A549 (cell line): ENCODE measurements around the gene EGLN2. TPM values are rescaled to one million over a fixed set of nuclear protein-coding genes. Genes with fewer than 3 reads are reported as not detected.
"Not testable (repeated sequence)": the region's sequence is repeated elsewhere in the genome, so short reads cannot be mapped to it uniquely, and the experiment has no call there.

ENCODE experiments used
- ATAC-seq, 2 experiments: fragments of 200-7000 bp in 1 of 2; fragments of >200 bp in 1 of 2; cut with Nextera tagmentation in 1 of 2; cut with Tn5 transposase in 1 of 2; 3 replicates each; pipeline versions ENCODE4 v1.8.0 to v1.9.1; 2018 to 2020; ENCODE audit warnings: mild to moderate bottlenecking in 1 of 2, moderate library complexity in 1 of 2
- CTCF ChIA-PET: fragments of 300-600 bp; sonication (Branson Sonifier 250); formaldehyde crosslinking; extraction: SDS; loops from one replicate; lab custom pipeline; 2021; ENCODE audit warnings: antibody characterized with exemption, inconsistent platforms; lab: Yijun Ruan, JAX
- POLR2A ChIA-PET: fragments of 350-600 bp; formaldehyde crosslinking; extraction: SDS; loops from one replicate; lab custom pipeline; 2021; ENCODE audit warnings: antibody characterized with exemption, inconsistent platforms; lab: Yijun Ruan, JAX
- DNase-seq, 2 experiments: peaks; one replicate each; pipeline versions ENCODE4 v3.0.0 to v3.0.0-alpha.2; 2011 to 2016; ENCODE audit warnings: low read depth in 1 of 2, low spot score in 1 of 2
- FAIRE-seq: peaks from 2 replicates; lab custom pipeline; 2011; peaks lifted over from hg19 to GRCh38; lab: Jason Lieb, UNC
- H3K27ac ChIP-seq, 2 experiments: fragments of >200 bp; sonication (Bioruptor Twin); formaldehyde crosslinking; 3 replicates each; pipeline ENCODE4 v1.5.1; 2016 to 2017
- H3K4me1 ChIP-seq: fragments of >200 bp; sonication (Bioruptor Twin); formaldehyde crosslinking; 3 replicates; pipeline ENCODE4 v1.6.1; 2016
- H3K4me2 ChIP-seq: fragments of >200 bp; sonication (Bioruptor Twin); formaldehyde crosslinking; 3 replicates; pipeline ENCODE4 v1.6.1; 2016
- H3K4me3 ChIP-seq: fragments of >200 bp; sonication (Bioruptor Twin); formaldehyde crosslinking; 3 replicates; pipeline ENCODE4 v1.5.1; 2016
- H3K9me3 ChIP-seq: fragments of >200 bp; sonication (Bioruptor Twin); formaldehyde crosslinking; 3 replicates; pipeline ENCODE4 v1.6.1; 2016
- CBX2 ChIP-seq: fragments of 200-600 bp; sonication (generic); IDR thresholded peaks from 2 replicates; pipeline ENCODE4 v1.6.1; 2016; ENCODE audit warnings: low read depth, mild to moderate bottlenecking, borderline replicate concordance
- CHD2 ChIP-seq: fragments of 150-350 bp; IDR thresholded peaks from 2 replicates; pipeline ENCODE4 v1.6.1; 2014; ENCODE audit warnings: low read length; ENCODE audit not compliant: partially characterized antibody
- CHD4 ChIP-seq: fragments of 200-600 bp; sonication (generic); IDR thresholded peaks from 2 replicates; pipeline ENCODE4 v1.6.1; 2016; ENCODE audit warnings: antibody characterized with exemption, mild to moderate bottlenecking, borderline replicate concordance
- E2F6 ChIP-seq: IDR thresholded peaks from 2 replicates; pipeline ENCODE4 v1.6.1; 2012; ENCODE audit warnings: low read depth, borderline replicate concordance
- FOXS1 ChIP-seq: fragments of 250-450 bp; sonication (Bioruptor Pico); IDR thresholded peaks from 2 replicates; pipeline ENCODE4 v1.5.0; 2020; ENCODE audit warnings: mild to moderate bottlenecking, moderate library complexity
- GATA3 ChIP-seq: IDR thresholded peaks from 2 replicates; pipeline ENCODE4 v1.6.1; 2012; ENCODE audit warnings: borderline replicate concordance
- HDAC2 ChIP-seq: fragments of 200-600 bp; sonication (generic); IDR thresholded peaks from 2 replicates; pipeline ENCODE4 v1.6.1; 2016
- HOXA7 ChIP-seq: fragments of 250-450 bp; sonication (Bioruptor Pico); IDR thresholded peaks from 2 replicates; pipeline ENCODE4 v1.5.0; 2020; ENCODE audit warnings: mild to moderate bottlenecking, moderate library complexity
- HOXB5 ChIP-seq: fragments of 250-450 bp; sonication (Bioruptor Pico); IDR thresholded peaks from 2 replicates; pipeline ENCODE4 v1.5.0; 2020; ENCODE audit warnings: mild to moderate bottlenecking, moderate library complexity
- KDM1A ChIP-seq: fragments of 200-600 bp; sonication (generic); IDR thresholded peaks from 2 replicates; pipeline ENCODE4 v1.6.1; 2016; ENCODE audit warnings: low read depth, mild to moderate bottlenecking
- KDM5A ChIP-seq: fragments of 200-600 bp; sonication (generic); IDR thresholded peaks from 2 replicates; pipeline ENCODE4 v1.6.1; 2016; ENCODE audit warnings: antibody characterized with exemption, mild to moderate bottlenecking
- MAFK ChIP-seq: fragments of 450-650 bp; IDR thresholded peaks from 2 replicates; pipeline ENCODE4 v1.6.1; 2014; ENCODE audit not compliant: partially characterized antibody
- MAX ChIP-seq: IDR thresholded peaks from 2 replicates; pipeline ENCODE4 v1.6.1; 2012
- MYC ChIP-seq: IDR thresholded peaks from 2 replicates; pipeline ENCODE4 v1.6.1; 2012; ENCODE audit warnings: mild to moderate bottlenecking, inconsistent platforms, low read length, improper control_type of control experiment, borderline replicate concordance
- PBX3 ChIP-seq: IDR thresholded peaks from 2 replicates; pipeline ENCODE4 v1.6.1; 2012
- POLR2A ChIP-seq: IDR thresholded peaks from 2 replicates; pipeline ENCODE4 v1.6.1; 2012; ENCODE audit warnings: mild to moderate bottlenecking, low read length
- RAD21 ChIP-seq, 2 experiments: fragments of >200 bp in 1 of 2; sonication (Bioruptor Twin) in 1 of 2; formaldehyde crosslinking in 1 of 2; IDR thresholded peaks in 1 of 2; conservative IDR thresholded peaks in 1 of 2; 2 replicates in 1 of 2; 3 replicates in 1 of 2; pipeline ENCODE4 v1.6.1; 2012 to 2018; ENCODE audit warnings: inconsistent platforms in 1 of 2
- RARB ChIP-seq: fragments of 250-450 bp; sonication (Bioruptor Pico); IDR thresholded peaks from 2 replicates; pipeline ENCODE4 v1.8.0; 2021; ENCODE audit warnings: mild to moderate bottlenecking, moderate library complexity
- RFX5 ChIP-seq: fragments of 450-650 bp; IDR thresholded peaks from 2 replicates; pipeline ENCODE4 v1.7.1; 2014; ENCODE audit warnings: antibody characterized with exemption, mild to moderate bottlenecking, moderate library complexity
- USF2 ChIP-seq: fragments of 450-650 bp; IDR thresholded peaks from 2 replicates; pipeline ENCODE4 v1.6.1; 2014; ENCODE audit warnings: antibody characterized with exemption
- WGBS: methylation state at CpG from one replicate; pipeline ENCODE4 v1.1.6; 2017; ENCODE audit errors: missing lambda C conversion rate; 5-methylcytosine and 5-hydroxymethylcytosine counted together
- polyA plus RNA-seq, 4 experiments: library from polyadenylated mRNA; depleted of rRNA in 3 of 4; stranded (reverse); fragments of >200 nt; fragmentation: RNase III in 1 of 4; extraction: RNeasy Plus Mini Kit Qiagen cat#74134 plus additional on column Dnase treatment in 1 of 4; gene quantifications; 2 replicates in 3 of 4; 3 replicates in 1 of 4; pipeline ENCODE4 v1.2.3, GENCODE V29; 2011 to 2017

The EGLN2 gene
- polyA plus RNA-seq, 2 of the 4 experiments (the other 2 are of a cell fraction) = 34.7 to 81.4 TPM

GRCh38 chr19:40771101-40771862 is 27.7 kb upstream of the EGLN2 start:
- not testable (repeated sequence) for FAIRE-seq, H3K4me3 ChIP-seq, H3K4me1 ChIP-seq, H3K9me3 ChIP-seq, H3K27ac ChIP-seq
- WGBS = 88% methylated on average over 10 of the region's 10 CpGs
- CTCF ChIA-PET = interaction anchor here (1.3 to 3.8 kb wide), 6 partner anchors 17 to 136 kb away, joined by 5 to 18 read pairs (median 7); partner anchors contain the start of gene EGLN2
- ATAC-seq = peak; percentile 6 to 37; a peak in 3 of 6 replicates
- TF ChIP-seq MAFK (peak; percentile 82), RFX5 (peak; percentile 60; the same call in 1 of the 2 replicates)
- TF ChIP-seq, all 56 proteins: peak for 2; not testable (repeated sequence) for 54
- peak in 1 of 2 experiments; percentile 80 for DNase-seq
- POLR2A ChIA-PET = interaction anchor here (1.7 kb wide), 1 partner anchor 21 kb away, joined by 4 read pairs; the partner anchor contains the start of gene ACTMAP
- not testable (repeated sequence) for H3K4me2 ChIP-seq

- POLR2A ChIA-PET = interaction anchor here (0.6 kb wide), 1 partner anchor 25 kb away, joined by 3 read pairs; the partner anchor contains the start of gene ACTMAP
- no peak for TF ChIP-seq HOXB5 (CRISPR knock-in tag)
- no peak for TF ChIP-seq MYC
- no peak for TF ChIP-seq CHD2
- TF ChIP-seq POLR2A = no peak
- no peak for TF ChIP-seq USF2
- no peak for TF ChIP-seq FOXS1
- TF ChIP-seq KDM1A = no peak
- no peak for TF ChIP-seq CHD4
- no peak for TF ChIP-seq RFX5
- CTCF ChIA-PET = interaction anchor here (0.6 to 6.5 kb wide), 7 partner anchors 12 to 576 kb away, joined by 3 to 65 read pairs (median 4); partner anchors contain the start of gene EGLN2
Observed at GRCh38 chr19:40774916-40775631, 23.9 kb upstream of the EGLN2 start, which contains the start of gene MIA. TSS of gene MIA (plus strand) at chr19:40775521. CDS start at chr19:40775543, 22 bp downstream.

GRCh38 chr19:40775632-40776022 is 23.4 kb upstream of the EGLN2 start:
- Histone ChIP-seq H3K4me1 (peaks cover 14% of the 10 kb centered on the region), H3K4me2 (no peak overlapping the region), H3K9me3 (peaks cover 2% of the 10 kb centered on the region; the same call in 1 of the 3 replicates), H3K4me3 (no peak overlapping the region), H3K27ac (no peak overlapping the region)
- DNase-seq = no peak
- ChIA-PET CTCF (interaction anchor here (0.6 to 6.5 kb wide), 5 partner anchors 18 to 576 kb away, joined by 3 to 65 read pairs (median 16); partner anchors contain the start of gene EGLN2), POLR2A (no interaction called here)
- WGBS = 88% methylated on average over 10 of the region's 10 CpGs
- TF ChIP-seq CBX2 = no peak
- TF ChIP-seq MAX = no peak
- TF ChIP-seq RAD21 (conservative IDR thresholded peaks at IDR 0.05 in 1 of 2, IDR thresholded peaks at IDR 0.05 in 1 of 2) = no peak
- no peak for TF ChIP-seq RARB (CRISPR knock-in tag)
- no peak for TF ChIP-seq HOXA7 (CRISPR knock-in tag)
- TF ChIP-seq HDAC2 = no peak
- TF ChIP-seq GATA3 = no peak
- no peak for TF ChIP-seq KDM5A
- no peak for TF ChIP-seq RFX5
- TF ChIP-seq E2F6 = no peak
- TF ChIP-seq PBX3 = no peak
- no peak for FAIRE-seq
- ATAC-seq = no peak

More at GRCh38 chr19:40774916-40775631, 23.9 kb upstream of the EGLN2 start, which contains the start of gene MIA:
- WGBS = 84% methylated on average over 9 of the region's 9 CpGs
- Histone ChIP-seq H3K4me3 (no peak within 1 kb of the TSS), H3K27ac (no peak within 1 kb of the TSS), H3K4me1 (peaks cover 14% of the 10 kb centered on the region), H3K4me2 (no peak within 1 kb of the TSS), H3K9me3 (peaks cover 2% of the 10 kb centered on the region; the same call in 1 of the 3 replicates)
- ATAC-seq (no peak), FAIRE-seq (no peak), DNase-seq (no peak)
